HG02938 (cell line): Measurements from ENCODE around the gene DDX52.

Source experiments
- ATAC-seq: cut with Tn5 transposase; IDR thresholded peaks from one replicate; pipeline ENCODE4 v1.9.1; 2021; ENCODE audit warnings: mild to moderate bottlenecking, moderate library complexity; ENCODE audit not compliant: unreplicated experiment

Gene DDX52

DNA sequence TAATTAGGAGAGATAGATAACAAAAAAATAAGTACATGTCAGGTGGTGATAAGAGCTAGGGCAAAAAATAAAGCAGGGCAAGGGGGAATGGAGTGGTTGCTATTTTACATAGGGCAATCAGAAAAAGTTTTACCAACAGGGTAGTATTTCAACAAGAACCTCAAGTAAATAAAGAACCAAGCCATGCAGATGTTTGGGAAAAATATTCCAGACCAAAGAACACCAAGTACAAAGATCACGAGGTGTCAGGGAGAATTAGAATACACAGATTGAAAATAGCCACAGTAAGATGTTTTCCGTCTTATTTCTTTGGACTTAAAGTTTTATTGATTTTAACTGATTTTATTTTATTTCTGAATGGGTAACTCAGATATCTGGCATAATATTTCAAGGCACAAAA lies 45.1 kb downstream of the DDX52 start:
- ATAC-seq: no peak

DNA sequence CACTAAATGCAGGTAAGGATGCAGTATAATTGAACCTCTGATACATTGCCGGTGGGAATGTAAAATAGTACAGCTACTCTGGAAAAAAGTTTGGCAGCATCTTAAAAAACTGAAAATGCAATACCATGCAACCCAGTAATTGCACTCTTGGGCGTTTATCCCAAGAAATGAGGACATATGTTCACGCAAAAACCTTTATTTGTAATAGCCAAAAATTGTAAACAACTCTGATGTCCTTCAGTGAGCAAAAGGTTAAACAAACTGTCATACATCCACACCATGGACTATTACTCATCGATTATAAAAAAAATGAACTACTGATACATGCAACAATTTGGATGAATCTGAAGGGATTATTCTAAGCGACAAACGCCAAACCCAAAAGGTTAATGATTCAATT lies 51.0 kb downstream of the DDX52 start:
- ATAC-seq: no peak

DNA sequence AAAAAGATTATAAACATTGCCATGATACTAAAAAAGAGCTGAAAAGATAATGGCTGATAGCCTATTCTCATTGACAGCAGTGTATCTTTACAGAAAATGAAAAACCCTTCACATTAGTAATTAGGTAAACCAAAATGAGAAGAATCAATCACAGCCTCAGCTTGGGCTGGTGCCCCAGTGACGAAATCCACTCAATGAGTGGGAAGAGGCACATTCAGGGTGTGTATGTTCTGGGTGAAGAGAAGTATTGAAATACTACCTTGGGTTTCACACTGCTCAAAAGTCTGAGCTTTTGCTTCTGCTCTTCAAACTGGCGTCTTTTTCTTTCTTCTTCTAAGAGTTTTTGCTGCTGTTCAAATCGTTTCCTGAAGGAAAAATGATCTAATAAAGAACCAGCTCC lies 58.2 kb downstream of the DDX52 start:
- ATAC-seq: no peak

DNA sequence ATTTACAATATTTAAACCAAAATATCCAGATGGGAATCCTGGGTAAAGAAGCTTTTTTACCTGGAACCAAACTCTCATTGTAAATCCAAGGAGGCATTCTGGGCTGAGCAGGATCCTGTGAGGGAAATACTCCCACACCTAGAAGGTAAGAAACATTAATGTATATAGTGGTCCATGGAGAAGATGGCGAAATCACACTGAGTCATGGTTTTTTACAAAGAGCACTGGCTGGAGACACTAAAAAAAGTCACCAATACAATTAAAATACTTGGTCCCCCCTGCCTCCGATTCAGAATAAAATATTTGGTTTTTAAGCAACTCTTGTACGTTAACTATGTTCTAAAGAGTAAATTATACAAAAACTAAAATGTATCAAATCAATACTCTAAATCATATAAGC lies 67.0 kb downstream of the DDX52 start:
- no peak for ATAC-seq

DNA sequence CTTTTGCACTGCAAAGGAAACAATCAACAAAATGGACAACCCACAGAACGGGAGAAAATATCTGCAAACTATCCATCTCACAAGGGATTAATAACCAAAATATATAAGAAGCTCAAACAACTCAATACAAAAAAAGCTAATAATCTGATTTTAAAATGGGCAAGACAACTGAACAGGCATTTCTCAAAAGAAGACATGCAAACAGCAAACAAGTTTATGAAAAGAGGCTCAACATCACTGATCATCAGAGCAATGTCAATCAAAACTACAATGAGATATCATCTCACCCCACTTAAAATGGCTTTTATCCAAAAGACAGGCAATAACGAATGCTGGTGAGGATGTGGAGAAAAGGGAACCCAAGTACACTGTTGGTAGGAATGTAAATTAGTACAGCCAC lies 68.8 kb downstream of the DDX52 start:
- ATAC-seq: no peak

DNA sequence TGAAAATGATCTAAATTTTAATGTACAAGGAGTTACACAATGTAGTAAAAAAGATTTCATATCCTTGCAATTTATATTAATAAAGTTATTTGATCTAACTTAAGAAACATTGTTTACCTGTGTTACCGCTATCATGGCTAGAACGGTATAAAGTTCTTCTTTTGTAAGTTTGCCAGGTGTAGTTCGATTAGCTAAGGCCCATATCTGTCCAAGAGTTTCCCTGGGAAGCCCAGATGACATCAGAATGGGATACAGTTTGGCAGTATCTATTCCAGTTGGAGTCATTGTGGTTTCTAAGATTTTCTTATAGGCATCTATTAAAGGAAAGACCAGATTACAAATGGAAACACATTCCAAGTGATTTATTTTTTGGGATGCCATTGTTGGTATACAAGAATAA lies 71.6 kb downstream of the DDX52 start:
- no peak for ATAC-seq

GRCh38 chr17:37570527-37571093 lies 72.6 kb downstream of the DDX52 start:
- no peak for ATAC-seq

DNA sequence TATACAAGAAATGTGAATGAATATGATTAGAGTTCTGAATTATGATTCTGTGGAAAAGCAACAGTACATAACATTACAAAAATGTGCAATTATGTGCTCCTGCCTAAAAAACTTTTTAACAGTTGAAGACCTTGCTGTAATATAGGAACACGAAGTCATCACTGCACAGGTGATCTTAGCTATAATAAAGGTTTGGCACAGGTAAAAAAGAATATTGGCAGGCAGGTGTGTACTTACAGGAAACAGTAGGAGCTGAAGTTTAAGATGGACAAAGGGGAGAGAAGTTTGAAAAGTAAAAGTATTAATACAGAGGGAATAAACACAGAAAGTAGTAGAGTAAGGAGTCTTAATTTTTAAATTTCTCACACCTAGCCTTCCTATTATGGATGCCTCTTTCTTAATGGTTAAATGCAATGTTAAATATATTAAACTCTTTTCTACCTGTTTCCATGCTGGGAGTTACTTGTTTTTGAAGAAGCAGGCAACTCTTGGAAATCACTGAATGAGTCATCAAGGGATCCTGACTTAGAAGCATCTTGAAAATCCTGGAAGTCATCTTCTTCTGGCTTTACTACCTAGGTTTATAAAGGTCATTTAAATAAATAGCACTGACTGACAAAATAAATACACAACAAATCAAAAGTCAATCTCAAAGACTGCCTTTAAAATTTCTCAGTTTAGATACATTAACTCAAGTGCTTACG lies 74.7 kb downstream of the DDX52 start:
- no peak for ATAC-seq

DNA sequence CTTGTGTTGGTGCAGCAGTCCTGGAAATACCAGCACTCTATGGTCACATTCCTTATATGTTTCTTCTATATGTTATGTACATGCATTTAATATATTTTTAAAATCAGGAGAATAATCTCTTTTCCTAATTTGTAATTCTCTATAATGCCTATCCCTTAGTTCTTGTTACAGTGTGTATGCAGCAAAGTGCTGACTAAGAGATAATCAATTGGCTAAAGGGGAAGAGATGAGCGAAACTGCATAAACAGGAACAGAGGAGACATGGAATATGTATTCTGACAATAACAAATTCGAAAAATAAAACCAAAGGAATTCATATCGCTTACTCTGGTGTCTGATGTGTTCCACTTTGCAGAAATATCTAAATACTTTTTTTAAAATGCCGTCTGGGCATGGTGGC lies 75.7 kb downstream of the DDX52 start:
- no peak for ATAC-seq

GRCh38 chr17:37567137-37567536 lies 76.1 kb downstream of the DDX52 start:
- no peak for ATAC-seq

DNA sequence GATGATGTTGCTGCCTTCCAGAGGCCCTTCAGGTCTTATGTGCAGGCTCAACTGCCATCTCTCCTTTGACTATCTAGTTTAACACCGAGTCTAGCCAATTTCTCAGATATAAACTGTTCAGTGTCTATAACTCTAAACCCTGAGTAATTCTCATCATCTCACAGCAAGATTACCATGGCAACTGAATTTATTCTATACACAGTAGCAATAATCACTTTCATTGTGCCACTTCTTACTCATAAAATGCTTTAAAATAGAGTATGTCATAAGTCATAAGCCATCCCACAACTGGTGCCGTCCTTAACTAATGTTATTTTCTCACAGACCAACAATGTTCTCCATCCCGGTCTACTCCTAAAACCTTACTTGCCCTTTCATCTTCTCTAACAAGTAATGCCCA lies 79.0 kb downstream of the DDX52 start:
- no peak for ATAC-seq

DNA sequence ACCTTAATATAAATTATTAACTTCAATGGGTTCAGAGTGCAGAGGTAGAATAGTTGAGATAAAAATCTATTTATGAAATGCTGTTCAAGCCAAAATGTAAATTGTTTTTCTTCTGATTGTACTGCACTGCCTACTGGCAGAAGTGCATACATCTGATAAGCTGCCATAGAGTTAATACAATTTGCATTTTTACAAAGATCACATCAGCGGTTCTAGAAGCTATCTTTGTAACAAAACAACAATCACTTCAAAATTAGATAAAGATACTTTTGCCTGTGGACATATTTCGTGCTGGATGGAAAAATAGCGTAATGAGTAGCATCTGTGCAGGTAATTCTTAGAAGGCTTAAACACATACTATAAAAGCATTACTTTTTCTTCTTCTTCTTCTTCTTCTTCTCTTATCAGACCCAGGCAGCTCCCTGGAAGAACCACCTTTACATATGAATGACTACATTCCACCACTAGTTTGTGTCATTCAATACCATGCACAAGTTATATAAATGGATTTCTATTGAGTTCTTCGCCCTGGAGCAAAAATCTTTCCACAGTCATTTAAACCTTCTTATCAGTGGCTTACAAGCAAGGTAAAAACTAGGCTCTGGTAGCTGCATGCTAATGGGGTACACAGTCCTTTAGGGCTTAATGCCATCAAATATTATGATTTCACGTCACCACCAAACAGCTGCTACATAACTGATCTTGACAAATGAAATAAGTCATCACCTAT lies 81.1 kb downstream of the DDX52 start:
- ATAC-seq: no peak
